DMS153 treated with DMSO at 0.1 percent for 48 hours (cell line): ENCODE results near the gene THADA.
"Not testable (repeated sequence)": the region's sequence is repeated elsewhere in the genome, so short reads cannot be mapped to it uniquely, and the experiment has no call there.

Source experiments
- DNase-seq: peaks from one replicate; lab custom pipeline; 2025; ENCODE audit not compliant: unreplicated experiment; lab: John Stamatoyannopoulos, UW

The THADA gene

DNA sequence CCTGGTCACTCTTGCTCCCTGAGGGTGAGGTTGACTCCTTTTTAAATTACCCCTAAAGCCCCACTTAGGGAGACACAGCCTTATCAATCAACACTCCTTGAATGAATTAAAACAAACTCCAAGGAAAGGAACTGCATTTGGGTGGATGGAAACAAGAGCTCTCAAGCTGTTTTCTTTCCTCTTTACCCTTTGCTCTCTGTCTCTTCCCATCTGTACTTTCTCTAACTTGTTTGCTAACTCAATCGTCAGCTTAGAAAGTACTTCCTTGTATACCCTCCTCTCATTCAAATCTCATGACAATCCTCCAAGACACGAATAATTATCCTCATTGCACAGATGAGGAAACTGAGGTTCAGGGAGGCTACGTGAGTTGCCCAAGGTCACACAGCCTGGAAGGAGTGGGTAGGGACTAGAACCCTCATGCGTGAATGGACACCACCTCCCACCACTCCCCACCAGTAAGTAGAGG lies 402.2 kb downstream of the THADA start:
- no peak for DNase-seq

DNA sequence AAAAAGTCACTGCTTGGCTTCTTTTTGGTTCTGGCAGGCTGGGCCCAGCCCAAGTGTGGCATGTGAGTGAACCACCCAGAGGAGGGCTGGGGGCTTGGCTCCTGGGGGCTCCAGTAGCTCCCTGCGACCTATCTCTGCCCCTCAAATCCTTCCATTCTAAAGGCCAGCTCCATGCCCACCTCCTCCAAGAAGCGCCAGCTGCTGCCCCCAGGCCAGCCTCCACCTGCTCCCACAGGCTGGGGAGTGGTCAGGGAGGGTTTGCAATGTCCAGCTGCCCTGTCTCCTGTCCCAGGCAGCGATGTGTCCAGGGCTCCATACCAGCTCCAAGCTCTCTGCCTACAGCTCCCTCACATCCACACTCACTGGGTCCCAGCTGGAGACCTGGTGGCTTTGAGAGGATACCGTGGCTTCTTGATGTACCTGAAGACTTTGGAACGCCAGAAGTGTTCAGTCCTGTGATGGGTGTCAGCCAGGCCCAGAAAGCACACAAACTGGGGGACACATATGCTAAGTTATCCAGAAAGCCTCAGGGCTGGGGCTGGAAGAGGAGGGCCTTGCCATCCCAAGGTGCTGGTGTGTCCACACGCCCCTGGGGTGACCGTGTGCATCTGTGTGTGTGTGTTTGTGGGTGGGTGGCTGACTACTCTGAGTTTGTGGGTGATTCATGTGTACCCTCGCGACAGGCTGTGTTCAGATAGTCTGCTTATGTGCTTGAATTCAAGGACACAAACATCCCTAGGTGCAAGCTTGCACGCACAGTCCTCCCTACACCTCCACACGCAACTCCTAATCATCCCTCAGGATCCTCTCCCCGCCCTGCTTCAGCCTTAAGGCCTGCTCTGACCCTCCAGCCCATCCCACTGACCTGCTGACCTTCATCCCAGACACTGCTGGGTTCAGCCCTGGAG lies 402.8 kb downstream of the THADA start:
- DNase-seq = no peak

DNA sequence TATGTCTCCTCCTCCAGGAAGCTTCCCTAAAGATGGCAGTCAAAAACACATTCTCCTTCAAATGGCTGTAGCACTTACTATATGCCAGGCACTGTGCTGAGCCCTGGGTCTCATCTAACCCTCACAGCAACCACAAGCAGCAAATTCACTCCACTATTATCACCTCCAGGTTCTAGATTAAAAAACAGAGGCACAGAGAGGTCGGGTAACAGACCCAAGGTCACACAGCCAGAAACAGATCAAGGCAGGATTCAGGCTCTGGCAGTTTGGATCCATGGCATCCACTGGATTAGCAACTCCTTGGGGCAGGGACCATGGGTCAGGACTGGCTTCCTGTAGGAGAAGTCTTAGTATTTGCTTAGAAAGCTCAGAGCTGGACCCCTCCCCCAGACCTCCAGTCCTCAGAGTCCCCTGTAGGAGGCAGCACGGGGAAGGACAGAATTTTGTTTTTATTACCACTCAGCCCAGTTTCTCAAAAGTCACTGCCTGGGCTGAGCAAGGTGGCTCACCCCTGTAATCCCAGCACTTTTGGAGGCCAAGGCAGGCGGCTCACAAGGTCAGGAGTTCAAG lies 403.8 kb downstream of the THADA start:
- DNase-seq = no peak

DNA sequence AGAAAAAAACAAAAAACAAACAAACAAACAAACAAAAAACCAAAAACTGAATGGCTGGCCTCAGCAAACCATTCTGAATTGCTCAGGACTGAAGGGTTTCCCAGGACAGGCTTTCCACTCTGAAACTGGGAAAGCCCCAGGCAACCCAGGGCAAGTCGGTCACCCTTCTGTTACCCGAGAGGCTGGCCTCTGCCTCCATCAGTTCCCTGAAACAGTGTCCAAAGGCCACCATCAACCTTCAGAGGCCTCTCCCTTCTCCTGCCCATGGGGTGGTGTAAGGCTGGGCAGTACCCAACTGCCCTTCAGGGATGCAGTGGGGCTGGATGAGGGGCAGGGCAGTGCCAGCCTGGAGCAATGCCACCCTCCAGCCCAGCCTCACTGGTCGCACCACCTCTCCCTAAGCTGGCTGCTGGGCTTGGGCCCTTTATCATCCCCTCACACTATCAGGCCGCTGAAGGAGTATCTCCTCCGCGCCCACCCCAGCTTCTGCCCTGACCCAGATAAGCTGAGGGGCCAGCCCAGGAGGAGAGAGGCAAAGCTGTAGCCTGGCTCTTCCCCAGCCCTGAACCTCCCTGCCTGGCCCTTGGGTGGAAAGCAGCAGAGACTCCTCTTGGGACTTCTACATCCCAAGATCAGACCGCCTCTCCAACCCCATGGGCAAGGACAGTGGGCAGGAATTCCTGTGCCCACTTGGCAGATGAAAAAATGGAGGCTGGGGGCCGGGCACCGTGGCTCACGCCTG lies 405.4 kb downstream of the THADA start:
- DNase-seq = no peak

DNA sequence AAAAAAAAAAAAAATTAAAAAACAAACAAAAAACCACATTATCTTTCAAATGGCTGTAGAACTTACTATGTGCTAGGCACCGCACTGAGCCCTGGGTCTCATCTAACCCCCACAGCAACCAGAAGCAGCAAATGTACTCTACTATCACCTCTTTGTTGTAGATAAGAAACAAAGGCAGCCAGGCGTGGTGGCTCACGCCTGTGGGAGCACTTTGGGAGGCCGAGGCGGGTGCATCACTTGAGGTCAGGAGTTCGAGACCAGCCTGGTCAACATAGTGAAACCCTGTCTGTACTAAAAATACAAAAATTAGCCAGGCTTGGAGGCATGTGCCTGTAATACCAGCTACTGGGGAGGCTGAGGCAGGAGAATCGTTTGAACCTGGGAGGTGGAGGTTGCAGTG lies 406.0 kb downstream of the THADA start:
- DNase-seq = not testable (repeated sequence)

DNA sequence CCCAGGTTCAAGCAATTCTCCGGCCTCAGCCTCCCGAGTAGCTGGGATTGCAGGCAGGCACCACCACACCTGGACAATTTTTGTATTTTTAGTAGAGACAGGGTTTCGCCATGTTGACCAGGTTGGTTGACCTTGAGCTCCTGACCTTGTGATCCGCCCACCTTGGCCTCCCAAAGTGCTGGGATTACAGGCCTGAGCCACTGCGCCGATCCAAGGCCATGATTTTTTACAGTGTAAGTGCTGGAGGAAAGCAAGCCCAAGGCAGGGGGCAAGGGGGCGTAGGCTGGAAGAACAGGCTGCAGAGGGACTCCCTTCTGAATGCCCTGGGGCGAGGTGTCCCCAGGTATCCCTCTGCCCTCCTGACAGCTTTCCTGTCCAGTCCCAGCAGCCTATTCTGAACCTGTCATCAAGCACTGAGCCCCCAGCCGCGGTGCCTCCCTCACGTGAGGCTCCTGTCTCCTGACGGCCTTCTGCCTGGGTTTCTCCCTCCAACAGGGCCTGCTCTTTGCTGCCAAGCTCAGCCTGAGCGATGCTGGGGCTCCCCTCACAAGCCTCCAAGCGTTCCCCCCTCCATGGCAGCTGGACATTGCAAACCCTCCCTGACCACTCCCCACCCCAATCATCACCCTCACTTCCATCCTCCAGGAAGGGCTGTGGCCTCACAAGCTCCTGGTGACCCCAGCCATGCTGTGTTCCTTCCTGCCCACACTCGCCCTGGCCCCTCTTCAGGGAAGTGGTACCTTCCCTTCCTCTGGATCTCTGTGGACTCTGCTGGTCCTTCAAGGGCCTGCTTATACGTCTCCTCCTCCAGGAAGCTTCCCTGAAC lies 407.1 kb downstream of the THADA start:
- no peak for DNase-seq

DNA sequence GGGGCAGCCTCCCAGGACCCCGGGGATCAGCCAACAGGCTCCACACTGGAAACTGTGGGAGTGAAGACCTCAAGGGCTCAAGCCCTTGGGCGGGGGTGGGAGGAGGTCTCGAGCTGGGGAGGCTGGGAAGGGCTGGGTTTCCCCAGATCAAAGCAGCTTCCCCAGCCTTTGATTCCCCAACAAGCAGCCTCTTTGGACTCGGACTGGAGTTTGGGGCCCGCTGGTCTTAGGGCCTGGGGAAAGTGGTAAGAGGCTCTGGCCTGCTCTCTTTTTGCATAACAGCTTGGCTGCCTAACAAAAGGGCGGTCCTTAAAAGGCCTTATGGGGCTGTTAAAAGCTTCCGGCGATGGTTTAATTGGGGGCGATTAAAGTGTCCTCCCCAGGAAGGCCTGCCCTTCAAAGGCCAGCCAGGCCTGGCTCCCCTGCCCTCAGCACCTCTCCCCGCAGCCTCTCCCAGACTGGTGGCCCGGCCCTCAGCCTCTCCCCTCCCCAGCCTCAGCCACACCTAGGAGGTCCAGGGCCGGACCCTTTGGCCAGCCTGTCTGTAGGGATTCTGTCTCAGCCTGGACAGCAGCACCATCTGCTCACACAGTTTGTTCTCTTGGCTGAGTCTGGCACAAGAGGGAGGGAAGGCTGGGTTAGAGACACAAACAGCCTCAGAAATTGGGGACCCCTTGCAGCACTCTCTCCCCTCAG lies 409.0 kb downstream of the THADA start:
- no peak for DNase-seq

DNA sequence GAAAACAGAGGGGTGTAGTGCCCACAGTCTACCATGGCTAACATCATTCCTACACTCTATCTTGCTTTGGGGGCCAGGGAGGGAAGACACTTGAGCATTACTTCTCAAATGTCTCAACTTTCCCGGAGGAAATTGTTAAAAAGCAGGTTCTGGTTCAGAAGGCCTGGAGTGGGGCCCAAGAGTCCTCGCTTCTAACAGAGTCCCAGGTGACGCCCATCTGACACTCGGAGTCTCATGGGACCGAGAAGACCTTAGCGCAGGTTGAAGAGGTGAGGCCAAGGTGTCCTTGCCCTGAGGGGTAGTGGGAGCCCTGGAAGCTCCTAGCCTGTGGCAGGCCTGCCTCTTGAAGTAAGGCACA lies 409.5 kb downstream of the THADA start:
- no peak for DNase-seq

DNA sequence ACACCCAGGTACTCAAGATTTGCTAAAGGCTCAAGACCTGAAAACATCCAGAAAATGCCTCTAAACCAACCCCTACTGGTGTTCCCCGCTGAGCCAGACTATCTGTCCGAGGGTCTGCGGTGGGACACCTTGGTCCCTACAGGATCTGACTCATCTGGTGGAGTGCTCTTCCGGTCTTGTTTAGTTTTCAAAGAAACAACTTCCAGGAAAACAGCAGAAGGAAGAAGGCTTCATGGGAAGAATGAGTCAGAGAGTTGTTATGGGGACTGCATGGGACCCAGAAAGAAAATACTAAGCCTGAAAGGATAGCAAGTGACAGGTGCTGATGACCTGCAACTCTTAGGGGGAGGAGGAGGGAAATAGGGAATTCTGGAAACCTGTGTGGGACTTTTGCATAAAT lies 410.7 kb downstream of the THADA start:
- DNase-seq = no peak

DNA sequence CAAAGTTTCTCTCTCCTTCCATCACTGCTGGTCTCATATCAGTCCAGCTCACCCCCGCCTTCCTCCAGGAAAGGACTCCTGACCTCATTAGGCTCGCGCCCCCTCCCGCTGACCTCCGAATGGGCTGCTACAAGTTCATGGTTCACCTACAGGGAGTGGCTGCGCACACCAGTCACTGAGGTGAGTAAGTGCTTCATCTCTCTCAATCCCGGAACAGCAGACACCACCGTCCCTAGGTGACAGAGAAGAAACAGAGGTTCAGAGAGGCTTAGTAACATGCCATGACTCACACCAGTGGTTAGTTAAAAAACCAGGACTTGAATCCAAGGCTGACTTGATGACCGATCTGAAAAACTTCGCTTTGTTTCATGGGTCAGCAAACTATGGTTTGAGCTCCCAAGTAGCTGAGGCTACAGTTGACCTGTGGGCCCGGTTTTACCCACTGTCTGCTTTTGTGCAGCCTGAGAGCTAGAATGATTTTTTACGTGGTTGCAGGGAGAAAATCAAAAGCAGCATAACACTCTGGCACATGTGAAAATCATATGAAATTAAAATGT lies 411.4 kb downstream of the THADA start:
- no peak for DNase-seq

DNA sequence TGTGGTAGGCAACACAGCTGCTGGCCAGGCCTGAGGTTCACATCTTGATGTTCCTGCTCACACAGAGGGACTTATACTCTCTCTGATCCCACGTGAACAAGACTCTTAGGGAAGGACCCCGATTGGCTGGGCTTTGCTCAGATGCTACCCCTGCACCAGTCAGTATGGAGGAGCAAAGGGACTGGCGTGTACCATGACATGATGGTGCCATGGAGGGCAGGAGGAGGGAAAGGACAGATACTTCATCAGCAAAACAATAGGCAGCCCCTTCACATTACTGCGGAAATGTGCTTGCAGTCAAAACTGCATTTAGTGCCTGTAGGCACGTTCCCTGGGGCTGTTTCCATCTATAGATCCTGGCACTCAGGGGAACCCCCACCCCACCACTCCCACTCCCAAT lies 412.1 kb downstream of the THADA start:
- no peak for DNase-seq

DNA sequence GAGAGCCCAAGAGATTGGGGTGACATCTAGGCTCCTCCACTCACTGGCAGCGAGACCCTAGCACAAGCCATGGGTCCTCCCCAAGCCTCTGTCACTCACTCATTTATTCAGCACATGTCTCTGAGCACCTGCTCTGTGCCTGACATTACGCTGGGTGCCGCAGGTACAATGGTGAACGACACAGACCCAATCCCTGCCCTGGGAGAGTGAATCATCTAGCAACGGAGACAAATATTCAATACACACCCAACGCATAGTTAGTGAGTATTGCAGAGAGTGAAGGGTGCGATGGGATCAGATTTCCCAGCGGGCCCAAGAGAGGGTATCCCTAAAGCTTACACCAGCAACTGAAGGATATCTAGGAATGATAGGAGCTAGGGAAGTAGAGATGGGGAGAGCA lies 414.9 kb downstream of the THADA start:
- no peak for DNase-seq
